Eye (tissue), 1 donor: ENCODE measurements around the gene CD3G.
A peak's percentile ranks its signal among the peaks of the same experiment; 100 is the strongest.

Experiments used
- DNase-seq: peaks from one replicate; pipeline ENCODE4 v3.0.0-alpha.2; 2015

Gene CD3G

DNA sequence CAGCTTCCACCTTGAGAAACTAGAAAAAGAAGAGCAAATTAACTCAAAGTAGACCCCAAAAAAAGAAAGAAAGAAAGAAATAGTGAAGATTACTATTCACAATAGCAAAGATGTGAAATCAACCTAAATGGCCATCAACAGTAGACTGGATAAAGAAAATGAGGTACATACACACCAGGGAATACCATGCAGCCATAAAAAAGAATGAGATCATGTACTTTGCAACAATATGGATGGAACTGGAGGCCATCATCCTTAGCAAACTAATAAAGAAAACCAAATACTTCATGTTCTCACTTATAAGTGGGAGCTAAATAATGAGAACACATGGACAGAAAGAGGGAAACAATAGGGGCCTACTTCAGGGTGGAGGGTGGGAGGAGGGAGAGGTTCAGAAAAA, 15.4 kb upstream of the CD3G start:
- no peak for DNase-seq

DNA sequence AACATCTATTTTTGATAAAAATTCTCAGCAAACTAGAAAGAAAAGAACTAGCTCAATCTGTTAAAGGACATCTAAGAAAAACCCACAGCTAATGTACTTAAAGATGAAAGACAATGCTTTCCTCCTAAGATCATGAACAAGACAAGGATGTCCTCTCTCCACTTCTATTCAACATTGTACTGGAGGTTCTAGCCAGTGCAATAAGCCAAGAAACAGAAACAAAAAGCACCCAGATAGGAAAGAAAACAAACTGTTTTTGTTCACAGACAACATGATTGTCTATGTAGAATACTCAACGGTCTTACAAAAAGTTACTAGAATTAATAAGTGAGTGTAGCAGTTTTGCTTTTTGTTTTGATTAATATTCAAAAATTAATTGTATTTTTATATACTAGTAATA, 9.4 kb upstream of the CD3G start:
- DNase-seq: no peak

DNA sequence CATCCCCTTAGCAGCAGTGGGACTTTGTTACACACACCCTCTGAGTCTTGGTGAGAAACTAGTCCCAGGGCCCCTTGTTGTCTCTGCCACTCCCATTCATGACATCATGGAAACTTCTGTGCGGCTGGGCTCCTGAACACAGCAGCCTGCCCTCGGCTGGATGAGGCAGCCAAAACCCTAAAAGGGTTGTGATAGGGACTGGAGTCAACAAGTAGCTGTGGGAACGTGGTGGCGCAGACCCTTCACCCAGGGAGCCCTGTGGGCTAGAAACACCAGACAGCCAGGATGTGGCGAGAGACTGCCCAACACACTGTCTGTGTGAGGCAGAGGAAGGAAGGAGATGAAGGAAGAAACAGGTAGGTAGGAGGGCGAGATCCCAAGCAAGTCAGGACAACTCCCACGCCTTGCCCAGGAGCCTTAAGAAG, 5.5 kb upstream of the CD3G start:
- DNase-seq: no peak

DNA sequence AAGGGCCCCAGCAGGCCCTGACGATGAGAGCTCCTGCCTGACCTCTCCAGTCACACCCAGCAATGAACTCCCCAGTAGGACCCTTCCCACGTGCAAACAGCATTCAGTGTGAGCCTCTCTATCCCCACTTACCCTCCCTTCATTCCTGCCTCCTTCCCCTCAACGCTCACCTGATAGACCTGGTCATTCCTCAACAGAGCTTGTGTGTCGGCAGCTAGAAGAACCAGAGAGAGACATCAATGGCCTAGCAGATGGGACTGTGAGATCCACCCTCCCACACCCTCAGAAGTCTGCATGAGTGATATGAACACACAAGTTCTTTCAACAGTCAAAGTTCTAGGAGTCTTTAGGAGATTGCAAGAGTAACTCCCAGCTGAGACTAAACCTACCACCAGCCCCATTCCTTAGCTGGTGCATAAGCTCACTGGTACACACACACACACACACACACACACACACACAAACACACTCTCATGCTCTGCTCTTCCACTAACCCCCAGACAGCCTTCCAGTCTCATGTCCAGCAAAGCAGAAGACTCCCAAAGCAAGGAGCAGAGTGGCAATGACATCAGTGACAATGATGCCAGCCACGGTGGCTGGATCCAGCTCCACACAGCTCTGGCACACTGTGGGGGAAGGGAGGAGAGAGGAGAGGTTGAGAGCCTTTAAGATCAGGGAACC, 4.7 kb upstream of the CD3G start:
- DNase-seq: no peak

DNA sequence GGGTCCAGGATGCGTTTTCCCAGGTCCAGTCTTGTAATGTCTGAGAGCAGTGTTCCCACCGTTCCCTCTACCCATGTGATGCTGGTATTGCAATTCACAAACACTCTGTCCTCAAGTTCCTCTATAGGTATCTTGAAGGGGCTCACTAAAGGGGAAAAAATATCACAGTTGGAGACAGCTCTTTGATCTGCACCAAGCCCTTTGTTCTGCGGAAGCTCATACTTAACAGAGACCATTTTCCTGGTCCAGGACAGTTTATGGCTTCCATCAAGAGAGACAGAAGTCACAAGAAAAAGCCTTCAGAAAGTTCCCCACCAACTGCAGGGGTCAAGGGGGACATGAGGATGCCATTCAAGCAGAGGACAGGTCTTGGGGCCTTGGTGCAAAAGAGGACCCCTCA, 3.7 kb upstream of the CD3G start:
- no peak for DNase-seq

DNA sequence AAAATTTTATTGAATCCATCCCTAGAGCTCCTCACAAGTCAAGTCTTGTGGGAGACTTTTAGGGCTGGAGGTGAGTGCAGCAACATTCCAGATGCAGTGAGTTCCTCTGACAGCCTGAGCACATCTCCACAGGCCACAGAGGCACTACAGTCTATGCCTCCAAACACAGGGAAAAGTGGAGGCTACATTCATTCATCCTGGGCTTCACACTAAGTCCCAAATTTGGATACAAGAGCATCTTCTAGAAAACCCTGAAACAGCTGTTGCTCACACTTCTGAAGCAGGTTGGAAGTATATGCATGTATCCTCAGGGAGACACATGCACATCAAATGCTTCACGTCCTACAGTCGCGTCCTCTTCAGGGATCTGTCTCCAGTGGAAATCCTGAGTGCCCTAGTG, 2.9 kb upstream of the CD3G start:
- DNase-seq: no peak

DNA sequence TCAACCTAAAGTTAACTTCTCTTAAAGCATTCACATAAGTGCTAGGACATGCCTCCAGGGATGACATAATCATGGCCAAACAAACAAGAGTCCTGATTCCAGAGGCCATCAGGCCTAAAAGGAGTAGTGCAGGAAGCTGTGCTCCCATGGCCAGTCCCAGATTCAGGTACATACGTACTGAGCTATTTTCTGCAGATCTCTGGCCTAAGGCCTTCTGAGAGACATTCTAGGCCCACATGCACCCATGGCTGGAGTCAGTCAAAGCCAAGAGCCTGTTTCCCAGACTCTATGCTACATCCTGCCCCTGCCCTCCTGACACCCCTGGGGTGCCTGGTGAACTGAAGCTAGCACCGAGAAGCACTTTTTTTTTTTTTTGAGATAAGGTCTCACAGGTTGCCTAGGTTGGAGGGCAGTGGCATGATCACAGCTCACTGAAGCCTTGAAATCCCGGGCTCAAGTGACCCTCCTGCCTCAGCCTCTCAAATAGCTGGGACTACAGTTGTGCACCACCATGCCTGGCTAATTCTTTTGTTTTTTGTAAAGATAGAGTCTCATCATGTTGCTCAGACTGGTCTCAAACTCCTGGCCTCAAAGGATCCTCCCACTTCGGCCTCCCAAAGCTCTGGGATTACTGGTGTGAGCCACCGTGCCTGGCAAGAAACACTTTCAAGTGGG, 2.2 kb upstream of the CD3G start:
- DNase-seq: no peak

DNA sequence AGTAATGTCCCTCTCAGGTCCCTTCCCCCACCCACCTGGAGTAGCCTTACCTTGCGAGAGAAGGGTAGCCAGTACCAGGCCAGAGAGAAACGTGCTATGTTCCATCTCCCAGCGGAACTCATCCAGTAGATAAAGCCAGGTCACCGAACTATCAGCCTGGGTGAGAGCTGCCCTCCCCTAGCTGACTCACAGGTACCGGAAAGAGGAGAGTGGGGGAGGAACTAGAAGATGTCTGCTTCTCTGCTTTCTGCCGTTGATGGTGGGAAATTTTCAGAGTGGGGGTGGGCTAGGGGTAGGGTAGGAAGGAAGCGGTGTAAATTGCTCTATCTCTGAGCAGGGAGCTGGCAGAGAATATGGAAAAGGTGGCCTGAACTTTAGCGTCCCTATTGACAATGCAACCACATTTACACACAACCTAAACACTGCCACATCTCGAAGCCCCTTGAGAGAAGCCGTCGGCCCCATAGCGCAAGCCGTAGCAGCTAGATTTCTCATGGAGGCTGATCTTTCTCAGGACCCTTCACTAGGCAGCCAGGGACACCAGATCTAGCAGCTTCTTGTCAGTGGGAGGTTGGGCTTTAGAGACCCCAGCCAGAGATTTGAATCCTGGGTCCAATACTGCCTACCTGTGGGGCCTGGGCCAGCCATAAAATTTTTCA, 1.5 kb upstream of the CD3G start, which contains the start of gene CD3D:
TSS of gene CD3D (minus strand) at position 203 of the 659 bp plus-strand sequence. CDS start at position 105, 98 bp downstream.
- DNase-seq: no peak

DNA sequence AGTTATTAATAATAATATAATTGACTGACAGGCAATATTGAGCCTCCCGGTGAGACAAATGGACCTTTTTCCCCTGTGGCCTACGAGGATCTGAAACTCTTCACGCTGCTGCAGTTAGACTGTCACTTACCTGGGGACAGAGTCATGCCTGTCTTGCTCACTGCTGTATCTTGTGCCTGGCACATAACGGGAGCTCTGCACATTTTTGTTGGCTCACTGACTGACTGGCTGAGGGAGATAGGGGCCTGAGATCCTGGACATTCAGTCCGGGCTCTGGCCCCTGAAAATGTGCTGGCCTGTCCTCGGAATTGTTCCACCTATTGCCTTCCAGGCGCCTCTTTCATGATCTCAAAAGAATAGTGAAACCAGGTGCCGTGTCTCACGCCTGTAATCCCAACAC, 896 bp upstream of the CD3G start:
- no peak for DNase-seq

DNA sequence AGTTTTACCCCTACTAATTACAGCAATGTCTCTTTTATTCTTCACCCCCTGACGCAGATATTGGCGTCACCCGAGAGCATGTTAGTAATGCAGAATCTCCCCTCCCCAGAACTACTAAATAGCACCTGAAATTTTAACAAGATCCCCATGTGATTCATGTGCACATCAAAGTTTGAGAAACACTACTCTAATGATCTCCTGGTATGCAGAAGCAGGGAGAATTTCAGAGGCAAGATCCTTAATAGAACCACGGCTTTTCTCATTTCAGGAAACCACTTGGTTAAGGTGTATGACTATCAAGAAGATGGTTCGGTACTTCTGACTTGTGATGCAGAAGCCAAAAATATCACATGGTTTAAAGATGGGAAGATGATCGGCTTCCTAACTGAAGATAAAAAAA, 5.3 kb downstream of the CD3G start:
- no peak for DNase-seq

DNA sequence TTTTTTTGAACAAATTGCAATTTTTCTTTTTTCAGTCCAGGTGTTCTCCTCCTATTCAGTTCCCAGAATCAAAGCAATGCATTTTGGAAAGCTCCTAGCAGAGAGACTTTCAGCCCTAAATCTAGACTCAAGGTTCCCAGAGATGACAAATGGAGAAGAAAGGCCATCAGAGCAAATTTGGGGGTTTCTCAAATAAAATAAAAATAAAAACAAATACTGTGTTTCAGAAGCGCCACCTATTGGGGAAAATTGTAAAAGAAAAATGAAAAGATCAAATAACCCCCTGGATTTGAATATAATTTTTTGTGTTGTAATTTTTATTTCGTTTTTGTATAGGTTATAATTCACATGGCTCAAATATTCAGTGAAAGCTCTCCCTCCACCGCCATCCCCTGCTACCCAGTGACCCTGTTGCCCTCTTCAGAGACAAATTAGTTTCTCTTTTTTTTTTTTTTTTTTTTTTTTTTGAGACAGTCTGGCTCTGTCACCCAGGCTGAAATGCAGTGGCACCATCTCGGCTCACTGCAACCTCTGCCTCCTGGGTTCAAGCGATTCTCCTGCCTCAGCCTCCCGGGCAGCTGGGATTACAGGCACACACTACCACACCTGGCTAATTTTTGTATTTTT, 9.1 kb downstream of the CD3G start:
- peak; percentile 65 for DNase-seq

DNA sequence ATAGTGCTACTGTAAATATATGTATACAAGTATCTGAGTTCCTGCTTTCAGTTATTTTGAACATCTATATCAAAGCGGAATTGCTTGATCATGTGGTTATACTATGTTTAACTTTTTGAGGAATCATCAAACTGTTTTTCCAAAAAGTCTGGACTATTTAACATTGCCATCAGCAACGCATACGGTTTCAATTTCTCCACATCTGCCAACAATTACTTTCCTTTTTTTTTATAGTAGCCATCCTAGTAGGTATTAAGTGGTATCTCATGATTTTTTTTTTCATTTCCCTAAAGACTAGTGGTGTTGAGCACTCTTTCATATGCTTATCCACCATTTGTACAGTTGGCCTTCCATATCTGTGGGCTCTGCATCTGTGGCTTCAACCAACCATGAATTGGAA, 13.9 kb downstream of the CD3G start:
- DNase-seq: peak; percentile 22

DNA sequence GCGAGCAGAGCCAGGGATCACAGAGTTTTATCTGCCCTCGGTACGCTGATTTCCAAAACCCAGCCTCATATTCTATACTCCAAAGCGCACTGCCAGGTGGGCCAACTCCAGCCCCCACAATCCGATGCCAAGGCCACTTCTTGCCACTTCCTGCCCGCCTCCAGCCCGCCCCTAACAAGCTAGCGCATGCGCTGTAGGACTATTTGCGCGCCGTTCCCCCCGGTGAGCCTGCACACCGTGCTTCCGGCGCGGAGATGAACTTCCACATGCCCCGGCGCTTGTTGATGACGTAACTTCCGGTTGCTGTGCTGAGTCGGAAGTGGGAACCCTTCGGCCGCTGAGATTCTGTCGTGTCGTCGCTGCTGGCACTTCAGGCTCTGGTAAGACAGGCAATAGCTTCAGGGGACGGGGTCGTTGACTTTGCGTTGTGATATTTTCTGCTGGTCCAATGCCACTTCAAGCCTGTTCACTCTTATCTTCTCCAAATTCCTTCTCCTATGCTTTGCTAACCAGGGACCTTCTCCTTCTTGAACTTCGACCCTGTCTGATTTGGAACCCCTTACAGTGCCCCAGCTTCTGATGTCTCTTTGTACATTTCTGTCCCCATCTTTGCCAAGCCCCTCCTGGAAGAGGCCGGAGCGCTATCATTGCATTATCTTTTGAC, 15.3 kb downstream of the CD3G start, which contains the start of gene UBE4A:
TSS of gene UBE4A (plus strand) at position 306 of the 664 bp plus-strand sequence. CDS start 5,481 bp downstream, outside the sequence.
- DNase-seq: peak; percentile 98

DNA sequence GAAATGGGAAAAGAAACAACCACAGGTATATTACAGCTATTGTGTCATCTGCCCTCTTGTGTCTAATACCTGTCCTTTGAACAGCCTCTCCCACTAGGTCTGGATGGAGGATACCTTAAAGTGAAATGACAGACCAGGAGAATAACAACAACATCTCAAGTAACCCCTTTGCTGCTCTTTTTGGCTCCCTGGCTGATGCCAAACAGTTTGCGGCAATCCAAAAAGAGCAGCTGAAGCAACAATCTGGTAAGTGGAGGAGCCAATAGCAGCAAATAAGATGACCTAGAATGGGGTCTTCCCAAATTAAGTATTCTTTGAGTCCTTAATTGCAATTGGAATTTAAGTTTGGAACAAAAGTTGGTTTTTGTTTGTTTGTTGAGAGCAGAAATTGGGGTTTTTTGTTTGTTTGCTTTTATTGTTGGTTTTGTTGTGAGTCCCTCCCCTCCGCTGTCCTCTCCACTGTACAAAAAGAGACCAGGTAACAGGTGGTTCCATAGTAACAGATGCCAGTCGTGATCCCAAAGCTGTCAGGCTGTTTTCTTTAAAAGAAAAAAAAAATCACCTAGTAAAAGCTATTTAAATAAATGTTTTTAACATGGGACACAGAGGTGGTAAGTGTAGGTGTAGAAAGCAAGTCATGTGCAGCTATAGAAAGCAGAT, 20.9 kb downstream of the CD3G start:
- DNase-seq: no peak

DNA sequence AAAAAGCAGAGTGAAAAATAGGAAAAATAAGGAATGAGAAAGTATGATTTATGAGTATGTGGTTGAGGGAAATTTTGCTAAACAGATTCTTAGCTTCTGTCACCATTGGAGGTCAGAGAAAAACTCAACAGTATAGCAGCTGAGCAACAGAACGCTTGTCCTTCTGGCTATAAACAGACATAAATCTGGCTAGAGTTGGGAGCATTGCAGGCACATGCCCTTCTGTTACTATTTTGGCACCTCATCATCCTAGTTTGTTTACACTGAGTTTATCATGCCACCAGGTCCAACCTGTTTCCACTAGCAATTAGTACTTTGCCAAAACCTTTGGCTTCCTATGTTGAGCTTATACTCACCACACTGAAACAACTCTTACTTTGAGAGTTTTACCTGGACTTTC, 22.1 kb downstream of the CD3G start:
- no peak for DNase-seq

DNA sequence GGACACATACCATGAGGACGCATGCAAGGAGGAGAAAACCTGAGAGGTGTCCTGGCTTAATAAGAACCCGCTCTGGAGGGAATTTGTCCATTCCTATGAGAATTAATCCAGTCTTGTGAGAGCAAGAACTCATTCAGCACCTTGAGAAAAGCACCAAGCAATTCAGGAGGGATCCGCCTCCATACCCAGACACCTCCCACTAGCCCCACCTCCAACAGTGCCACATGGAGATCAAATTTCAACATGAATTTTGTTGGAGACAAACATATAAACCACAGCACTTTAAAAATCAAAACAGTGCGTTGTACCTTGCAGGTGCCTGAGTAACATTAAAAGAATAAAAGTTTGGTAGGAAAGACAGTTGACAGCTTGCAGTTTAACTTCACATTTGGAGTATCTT, 26.6 kb downstream of the CD3G start:
- no peak for DNase-seq

DNA sequence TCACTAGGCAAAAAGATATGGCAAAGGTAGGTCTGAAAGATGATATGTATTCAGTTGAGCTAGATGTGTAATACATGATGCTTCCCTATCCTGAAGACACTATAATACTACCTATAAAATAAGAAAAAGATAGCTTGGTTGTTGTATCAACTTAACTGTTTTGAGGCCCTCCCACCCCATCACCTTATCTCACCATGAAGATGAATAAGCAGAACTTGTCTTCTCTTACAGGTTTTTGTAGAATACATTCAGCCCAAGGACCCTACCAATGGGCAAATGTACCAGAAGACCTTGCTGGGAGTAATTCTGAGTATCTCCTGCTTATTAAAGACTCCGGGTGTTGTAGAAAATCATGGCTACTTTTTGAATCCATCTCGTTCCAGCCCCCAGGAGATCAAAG, 29.1 kb downstream of the CD3G start:
- no peak for DNase-seq

DNA sequence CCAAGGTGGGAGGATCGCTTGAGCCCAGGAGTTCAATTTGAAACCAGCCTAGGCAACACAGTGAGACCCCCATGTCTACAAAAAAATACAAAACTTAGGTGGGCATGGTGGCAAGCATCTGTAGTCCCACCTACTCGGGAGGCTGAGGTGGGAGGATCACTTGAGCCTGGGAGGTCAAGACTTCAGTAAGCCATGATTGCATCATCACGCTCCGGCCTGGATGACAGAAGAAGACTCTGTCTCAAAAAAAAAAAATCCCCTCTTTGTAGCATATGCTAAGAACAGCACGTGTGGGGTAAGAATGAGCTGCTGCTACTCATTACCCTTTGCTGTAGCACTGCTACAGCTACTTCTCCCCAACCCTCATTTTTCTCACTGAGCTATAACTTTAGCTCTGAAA, 29.7 kb downstream of the CD3G start:
- no peak for DNase-seq

DNA sequence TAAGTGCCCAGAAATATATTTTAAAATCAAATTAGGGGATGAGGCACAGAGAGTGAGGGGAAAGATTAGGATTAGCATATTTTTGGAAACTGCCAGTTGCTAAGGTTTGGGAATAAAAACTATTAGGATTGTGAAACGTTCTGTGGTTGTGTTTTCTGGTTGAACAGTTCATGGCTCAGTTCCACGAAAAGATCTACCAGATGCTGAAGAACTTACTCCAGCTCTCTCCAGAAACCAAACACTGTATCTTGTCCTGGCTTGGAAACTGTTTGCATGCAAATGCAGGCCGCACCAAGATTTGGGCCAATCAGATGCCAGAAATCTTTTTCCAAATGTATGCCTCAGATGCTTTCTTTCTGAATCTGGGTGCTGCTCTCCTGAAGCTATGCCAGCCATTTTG, 30.6 kb downstream of the CD3G start:
- DNase-seq: no peak

DNA sequence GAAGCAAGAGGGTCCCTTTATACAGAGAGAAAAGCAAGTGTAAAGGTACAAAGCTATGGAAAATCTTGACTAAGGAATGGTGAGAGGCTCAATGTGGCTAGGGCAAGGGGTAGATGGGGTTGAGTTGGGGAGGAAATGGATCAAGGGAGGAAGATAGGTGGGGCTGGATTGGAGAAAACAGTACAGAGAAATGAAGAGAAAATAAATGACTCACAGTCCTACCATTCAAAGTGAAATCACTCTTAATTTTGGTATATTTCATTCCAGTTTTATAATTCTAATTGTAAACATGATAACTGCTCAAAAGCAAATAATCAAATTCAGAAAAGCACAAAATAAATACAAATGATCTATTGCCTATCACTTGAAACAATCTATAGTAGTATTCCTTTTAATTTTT, 31.8 kb downstream of the CD3G start:
- no peak for DNase-seq

DNA sequence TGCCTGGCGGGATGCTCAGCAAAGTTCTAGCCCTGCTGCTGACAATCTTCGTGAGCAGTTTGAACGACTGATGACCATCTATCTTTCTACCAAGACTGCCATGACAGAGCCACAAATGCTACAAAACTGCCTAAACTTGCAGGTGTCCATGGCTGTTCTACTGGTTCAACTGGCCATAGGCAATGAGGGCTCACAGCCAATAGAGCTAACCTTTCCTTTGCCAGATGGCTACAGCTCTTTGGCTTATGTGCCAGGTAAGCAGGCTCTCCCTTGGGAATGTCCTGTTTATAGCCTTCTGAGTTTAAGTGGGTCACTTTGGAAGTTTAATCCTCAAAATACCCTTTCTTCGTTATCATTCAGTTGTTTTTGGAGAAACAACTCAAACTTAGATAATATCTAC, 35.4 kb downstream of the CD3G start:
- no peak for DNase-seq

DNA sequence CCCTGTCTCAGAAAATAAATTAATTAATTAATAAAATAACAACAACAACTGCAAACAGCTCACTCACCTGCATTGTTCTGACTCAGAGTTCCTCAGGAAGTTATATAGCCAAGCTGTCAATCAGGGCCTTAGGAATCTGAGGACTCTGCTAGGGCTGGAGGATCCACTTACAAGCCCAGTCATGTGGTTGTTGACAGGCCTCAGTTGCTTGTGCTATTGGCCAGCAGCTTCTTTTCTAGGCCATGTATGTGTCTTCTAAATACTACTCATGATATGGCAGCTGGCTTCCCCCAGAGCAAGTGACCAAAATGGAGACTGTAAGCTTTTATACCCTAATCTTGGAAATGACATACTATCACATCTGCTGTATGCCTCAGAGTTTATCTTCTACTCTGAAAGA, 36.4 kb downstream of the CD3G start:
- no peak for DNase-seq

DNA sequence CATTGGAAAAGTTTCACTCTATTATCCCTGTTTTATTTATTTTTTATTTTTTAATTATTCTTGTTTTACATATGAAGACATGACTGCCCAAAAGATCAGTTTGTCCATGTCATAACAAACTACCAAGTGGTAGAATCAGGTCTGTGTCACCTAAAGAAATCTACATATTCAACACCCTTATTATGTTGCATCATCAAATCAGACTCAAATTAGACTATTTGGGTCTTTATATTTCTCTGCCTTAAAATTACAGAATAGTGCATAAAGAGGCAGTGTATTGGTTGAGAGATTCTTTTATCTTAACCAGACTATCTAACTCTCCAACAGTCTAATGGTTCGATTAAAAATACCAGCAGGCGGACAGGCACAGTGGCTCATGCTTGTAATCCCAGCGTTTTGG, 38.8 kb downstream of the CD3G start:
- no peak for DNase-seq
